Astrocyte (in vitro differentiated cells and primary cell): ENCODE data around the gene ZKSCAN1. TPM values are rescaled to one million over a fixed set of nuclear protein-coding genes. Genes with fewer than 3 reads are reported as not detected.

ENCODE experiments used
- DNase-seq: peaks from one replicate; pipeline ENCODE4 v3.0.0-alpha.2; 2010; ENCODE audit warnings: low read depth
- FAIRE-seq: peaks from 2 replicates; lab custom pipeline; 2011; peaks lifted over from hg19 to GRCh38; lab: Jason Lieb, UNC
- H2AFZ ChIP-seq: 2 replicates; pipeline ENCODE4 v1.6.0; 2012; ENCODE audit warnings: low read depth, low read length, inconsistent platforms
- H3K27ac ChIP-seq: 2 replicates; pipeline ENCODE4 v1.5.1; 2011; ENCODE audit warnings: low read depth, low read length, inconsistent platforms
- H3K27me3 ChIP-seq: 2 replicates; pipeline ENCODE4 v1.6.0; 2011; ENCODE audit warnings: low read length, inconsistent platforms; ENCODE audit not compliant: insufficient read depth
- H3K36me3 ChIP-seq: 2 replicates; pipeline ENCODE4 v1.5.1; 2011; ENCODE audit warnings: low read length, inconsistent platforms; ENCODE audit not compliant: insufficient read depth
- H3K4me1 ChIP-seq: 2 replicates; pipeline ENCODE4 v1.5.1; 2011; ENCODE audit warnings: low read length, inconsistent platforms; ENCODE audit not compliant: insufficient read depth
- H3K4me2 ChIP-seq: 2 replicates; pipeline ENCODE4 v1.6.0; 2012; ENCODE audit warnings: low read length, inconsistent platforms
- H3K4me3 ChIP-seq: 2 replicates; pipeline ENCODE4 v1.5.1; 2011; ENCODE audit warnings: low read depth, mild to moderate bottlenecking, low read length, inconsistent platforms; ENCODE audit not compliant: insufficient read depth
- H3K79me2 ChIP-seq: 2 replicates; pipeline ENCODE4 v1.6.0; 2012; ENCODE audit warnings: mild to moderate bottlenecking, low read length, inconsistent platforms; ENCODE audit not compliant: insufficient read depth
- H3K9ac ChIP-seq: 2 replicates; pipeline ENCODE4 v1.6.0; 2012; ENCODE audit warnings: mild to moderate bottlenecking, low read length, inconsistent platforms
- H3K9me3 ChIP-seq: 2 replicates; pipeline ENCODE4 v1.5.1; 2012; ENCODE audit warnings: low read depth, mild to moderate bottlenecking, low read length, inconsistent platforms; ENCODE audit not compliant: insufficient read depth
- H4K20me1 ChIP-seq: 2 replicates; pipeline ENCODE4 v1.6.0; 2012; ENCODE audit warnings: low read length, inconsistent platforms; ENCODE audit not compliant: insufficient read depth
- H3K27ac Mint-ChIP-seq: one replicate; pipeline ENCODE4 v1.8.0; 2021; ENCODE audit warnings: mild to moderate bottlenecking, mixed read lengths; ENCODE audit not compliant: unreplicated experiment
- H3K27me3 Mint-ChIP-seq: one replicate; pipeline ENCODE4 v1.8.0; 2021; ENCODE audit warnings: low read depth, mixed read lengths; ENCODE audit not compliant: unreplicated experiment
- H3K36me3 Mint-ChIP-seq: one replicate; pipeline ENCODE4 v1.8.0; 2021; ENCODE audit warnings: low read depth, mixed read lengths; ENCODE audit not compliant: unreplicated experiment
- H3K4me1 Mint-ChIP-seq: one replicate; pipeline ENCODE4 v1.8.0; 2021; ENCODE audit warnings: low read depth, mixed read lengths; ENCODE audit not compliant: unreplicated experiment
- H3K4me3 Mint-ChIP-seq: one replicate; pipeline ENCODE4 v1.8.0; 2021; ENCODE audit warnings: mild to moderate bottlenecking, moderate library complexity, mixed read lengths; ENCODE audit not compliant: unreplicated experiment
- H3K9me3 Mint-ChIP-seq: one replicate; pipeline ENCODE4 v1.8.0; 2021; ENCODE audit warnings: mild to moderate bottlenecking, mixed read lengths; ENCODE audit not compliant: unreplicated experiment
- CTCF ChIP-seq: IDR thresholded peaks from 2 replicates; pipeline ENCODE4 v1.5.1; 2011; ENCODE audit warnings: low read depth, mild to moderate bottlenecking, inconsistent platforms, low read length, moderate library complexity; ENCODE audit not compliant: insufficient read depth
- EZH2 ChIP-seq: IDR thresholded peaks from 2 replicates; pipeline ENCODE4 v1.6.1; 2012; ENCODE audit warnings: mild to moderate bottlenecking, low read length, inconsistent platforms; ENCODE audit not compliant: insufficient read depth
- total RNA-seq: library from RNA; stranded (reverse); gene quantifications from 2 replicates; pipeline ENCODE4 v1.2.1, GENCODE V29; 2021

ZKSCAN1 gene
- total RNA-seq, 1 donor from 2014 or later: 70.8 TPM

- Histone ChIP-seq H3K4me1 (peaks cover 46% of the 10 kb centered on the region), H3K4me2 (no peak overlapping the region), H3K9me3 (no peaks in the 10 kb centered on the region), H3K4me3 (no peak overlapping the region), H4K20me1 (peaks cover 3% of the 10 kb centered on the region), H3K36me3 (peaks cover 4% of the 10 kb centered on the region), H3K27me3 (no peaks in the 10 kb centered on the region), H2AFZ (no peak overlapping the region), H3K9ac (no peak overlapping the region), H3K27ac (no peak overlapping the region), H3K79me2 (peaks cover 32% of the 10 kb centered on the region)
- Mint-ChIP-seq H3K27ac (no peak overlapping the region), H3K4me1 (peaks cover 14% of the 10 kb centered on the region), H3K36me3 (peaks cover 4% of the 10 kb centered on the region), H3K27me3 (no peaks in the 10 kb centered on the region), H3K4me3 (no peak overlapping the region), H3K9me3 (no peaks in the 10 kb centered on the region)
- TF ChIP-seq EZH2 (no peak), CTCF (no peak)
- no peak for FAIRE-seq
- DNase-seq: no peak
These were observed 70.1 kb downstream of the ZKSCAN1 start for GRCh38 chr7:100085515-100085914.

- peaks cover 14% of the 10 kb centered on the region for H3K4me1 Mint-ChIP-seq
- Histone ChIP-seq H3K4me1 (peaks cover 53% of the 10 kb centered on the region), H3K27ac (peak overlapping the region; percentile 84), H3K9ac (peak overlapping the region; percentile 49), H3K4me3 (no peak overlapping the region), H3K27me3 (no peaks in the 10 kb centered on the region), H2AFZ (no peak overlapping the region), H3K36me3 (peaks cover 20% of the 10 kb centered on the region), H4K20me1 (peaks cover 18% of the 10 kb centered on the region), H3K9me3 (no peaks in the 10 kb centered on the region), H3K4me2 (peak overlapping the region; percentile 63), H3K79me2 (peaks cover 37% of the 10 kb centered on the region)
- DNase-seq: peak; percentile 97
- H3K36me3 Mint-ChIP-seq: peaks cover 9% of the 10 kb centered on the region
- FAIRE-seq: peak; percentile 96
- no peaks in the 10 kb centered on the region for H3K27me3 Mint-ChIP-seq
- peak overlapping the region; percentile 44 for H3K27ac Mint-ChIP-seq
- H3K4me3 Mint-ChIP-seq: peak overlapping the region; percentile 95
- no peaks in the 10 kb centered on the region for H3K9me3 Mint-ChIP-seq
- no peak for TF ChIP-seq EZH2
- no peak for TF ChIP-seq CTCF
These were observed 71.8 kb downstream of the ZKSCAN1 start for GRCh38 chr7:100087055-100087750.

- Mint-ChIP-seq H3K27me3 (no peaks in the 10 kb centered on the region), H3K36me3 (peaks cover 16% of the 10 kb centered on the region), H3K4me3 (peak overlapping the region; percentile 95), H3K27ac (peak overlapping the region; percentile 44), H3K4me1 (peaks cover 11% of the 10 kb centered on the region), H3K9me3 (no peaks in the 10 kb centered on the region)
- peaks cover 45% of the 10 kb centered on the region for H3K79me2 ChIP-seq
- peak overlapping the region; percentile 97 for H3K9ac ChIP-seq
- DNase-seq: no peak
- no peak for TF ChIP-seq CTCF
- TF ChIP-seq EZH2: no peak
- H3K27me3 ChIP-seq: no peaks in the 10 kb centered on the region
- H3K27ac ChIP-seq: peak overlapping the region; percentile 84
- H4K20me1 ChIP-seq: peaks cover 28% of the 10 kb centered on the region
- no peaks in the 10 kb centered on the region for H3K9me3 ChIP-seq
- H2AFZ ChIP-seq: peak overlapping the region; percentile 77
- peaks cover 30% of the 10 kb centered on the region for H3K36me3 ChIP-seq
- FAIRE-seq: no peak
- peak overlapping the region; percentile 94 for H3K4me2 ChIP-seq
- peak overlapping the region; percentile 93 for H3K4me3 ChIP-seq
- peaks cover 52% of the 10 kb centered on the region for H3K4me1 ChIP-seq
These were observed 72.8 kb downstream of the ZKSCAN1 start for GRCh38 chr7:100088095-100088620.
